Breast epithelium (tissue), 3 donors: Measurements from ENCODE around the gene CDON.

Experiments
- POLR2AphosphoS5 ChIP-seq, 3 donors: sonication (generic); formaldehyde crosslinking; IDR thresholded peaks; one replicate each; pipeline ENCODE4 v1.6.1; 2017; ENCODE audit warnings: antibody characterized with exemption in 3 of 3
- TF ChIP-seq, protein P1 (sequence below), 3 donors: fragments of 450-650 bp; IDR thresholded peaks; one replicate each; pipeline ENCODE4 v1.5.1; 2016 to 2017; ENCODE audit warnings: antibody characterized with exemption in 3 of 3, mild to moderate bottlenecking in 3 of 3, moderate library complexity in 3 of 3

GRCh38 chr11:125975634-125976033 is 87.0 kb downstream of the CDON start:
- no peak for TF ChIP-seq POLR2AphosphoS5 (IDR thresholded peaks at IDR 0.05)
- TF ChIP-seq, protein P1, sequence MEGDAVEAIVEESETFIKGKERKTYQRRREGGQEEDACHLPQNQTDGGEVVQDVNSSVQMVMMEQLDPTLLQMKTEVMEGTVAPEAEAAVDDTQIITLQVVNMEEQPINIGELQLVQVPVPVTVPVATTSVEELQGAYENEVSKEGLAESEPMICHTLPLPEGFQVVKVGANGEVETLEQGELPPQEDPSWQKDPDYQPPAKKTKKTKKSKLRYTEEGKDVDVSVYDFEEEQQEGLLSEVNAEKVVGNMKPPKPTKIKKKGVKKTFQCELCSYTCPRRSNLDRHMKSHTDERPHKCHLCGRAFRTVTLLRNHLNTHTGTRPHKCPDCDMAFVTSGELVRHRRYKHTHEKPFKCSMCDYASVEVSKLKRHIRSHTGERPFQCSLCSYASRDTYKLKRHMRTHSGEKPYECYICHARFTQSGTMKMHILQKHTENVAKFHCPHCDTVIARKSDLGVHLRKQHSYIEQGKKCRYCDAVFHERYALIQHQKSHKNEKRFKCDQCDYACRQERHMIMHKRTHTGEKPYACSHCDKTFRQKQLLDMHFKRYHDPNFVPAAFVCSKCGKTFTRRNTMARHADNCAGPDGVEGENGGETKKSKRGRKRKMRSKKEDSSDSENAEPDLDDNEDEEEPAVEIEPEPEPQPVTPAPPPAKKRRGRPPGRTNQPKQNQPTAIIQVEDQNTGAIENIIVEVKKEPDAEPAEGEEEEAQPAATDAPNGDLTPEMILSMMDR (IDR thresholded peaks at IDR 0.05), result no peak
